Neural progenitor cell (in vitro differentiated cells): Measurements from ENCODE around the gene S100A5. TPM values are rescaled to one million over a fixed set of nuclear protein-coding genes. Genes with fewer than 3 reads are reported as not detected.

Source experiments
- DNase-seq: peaks from one replicate; pipeline ENCODE4 v3.0.0-alpha.2; 2016; ENCODE audit warnings: low spot score
- H2AFZ ChIP-seq: fragments of 200-600 bp; sonication (generic); replicated peaks from 2 replicates; pipeline ENCODE4 v1.6.1; 2016; ENCODE audit warnings: antibody characterized with exemption
- H3F3A ChIP-seq: fragments of 200-600 bp; sonication (generic); 2 replicates; pipeline ENCODE4 v1.6.1; 2016; ENCODE audit warnings: antibody characterized with exemption, low read depth
- H3K27ac ChIP-seq: fragments of 200-600 bp; sonication (generic); 2 replicates; pipeline ENCODE4 v1.5.1; 2016; ENCODE audit warnings: mild to moderate bottlenecking
- H3K27me3 ChIP-seq: fragments of 200-600 bp; sonication (generic); 2 replicates; pipeline ENCODE4 v1.6.1; 2016; ENCODE audit warnings: mild to moderate bottlenecking, moderate library complexity
- H3K36me3 ChIP-seq: fragments of 200-600 bp; sonication (generic); 2 replicates; pipeline ENCODE4 v1.5.1; 2016
- H3K4me1 ChIP-seq: fragments of 200-600 bp; sonication (generic); 2 replicates; pipeline ENCODE4 v1.6.1; 2016; ENCODE audit warnings: mixed run types
- H3K4me2 ChIP-seq: fragments of 200-600 bp; sonication (generic); 2 replicates; pipeline ENCODE4 v1.6.1; 2016
- H3K4me3 ChIP-seq: fragments of 200-600 bp; sonication (generic); 2 replicates; pipeline ENCODE4 v1.5.1; 2016
- H3K79me2 ChIP-seq: fragments of 200-600 bp; sonication (generic); 2 replicates; pipeline ENCODE4 v1.6.1; 2016; ENCODE audit warnings: low read depth
- H3K9ac ChIP-seq: fragments of 200-600 bp; sonication (generic); 2 replicates; pipeline ENCODE4 v1.6.1; 2016
- H3K9me3 ChIP-seq: fragments of 200-600 bp; sonication (generic); 2 replicates; pipeline ENCODE4 v1.5.1; 2016; ENCODE audit warnings: low read depth
- H4K20me1 ChIP-seq: fragments of 200-600 bp; sonication (generic); 2 replicates; pipeline ENCODE4 v1.6.1; 2016; ENCODE audit warnings: low read depth
- H3K27ac Mint-ChIP-seq: 3 replicates; pipeline ENCODE4 v1.8.0; 2021; ENCODE audit warnings: mixed read lengths
- H3K27me3 Mint-ChIP-seq: 2 replicates; pipeline ENCODE4 v1.8.0; 2022; ENCODE audit warnings: low read depth, mild to moderate bottlenecking, inconsistent platforms, moderate library complexity, mixed read lengths; ENCODE audit not compliant: insufficient read depth
- H3K36me3 Mint-ChIP-seq: 3 replicates; pipeline ENCODE4 v1.8.0; 2021; ENCODE audit warnings: mixed read lengths
- H3K4me1 Mint-ChIP-seq: 3 replicates; pipeline ENCODE4 v1.8.0; 2021; ENCODE audit warnings: mixed read lengths
- H3K4me3 Mint-ChIP-seq: 3 replicates; pipeline ENCODE4 v1.8.0; 2021; ENCODE audit warnings: mild to moderate bottlenecking, moderate library complexity, mixed read lengths
- H3K9me3 Mint-ChIP-seq: 3 replicates; pipeline ENCODE4 v1.8.0; 2020; ENCODE audit warnings: mixed read lengths
- EZH2 ChIP-seq: fragments of 200-600 bp; sonication (generic); IDR thresholded peaks from 2 replicates; pipeline ENCODE4 v1.6.1; 2017; ENCODE audit warnings: antibody characterized with exemption, mild to moderate bottlenecking, moderate library complexity
- EZH2phosphoT487 ChIP-seq: fragments of 200-600 bp; sonication (generic); IDR thresholded peaks from 2 replicates; pipeline ENCODE4 v1.6.1; 2017; ENCODE audit warnings: antibody characterized with exemption
- total RNA-seq: library from RNA; depleted of rRNA; stranded (reverse); fragments of >200 nt; gene quantifications from 2 replicates; pipeline ENCODE4 v1.2.3, GENCODE V29; 2015; ENCODE audit warnings: low replicate concordance
- TF ChIP-seq, protein P1 (sequence below): fragments of 200-600 bp; sonication (generic); IDR thresholded peaks from 2 replicates; pipeline ENCODE4 v1.5.1; 2017; ENCODE audit warnings: antibody characterized with exemption, mild to moderate bottlenecking

The S100A5 gene
- total RNA-seq, 1 donor from 2014 or later, result not detected

DNA sequence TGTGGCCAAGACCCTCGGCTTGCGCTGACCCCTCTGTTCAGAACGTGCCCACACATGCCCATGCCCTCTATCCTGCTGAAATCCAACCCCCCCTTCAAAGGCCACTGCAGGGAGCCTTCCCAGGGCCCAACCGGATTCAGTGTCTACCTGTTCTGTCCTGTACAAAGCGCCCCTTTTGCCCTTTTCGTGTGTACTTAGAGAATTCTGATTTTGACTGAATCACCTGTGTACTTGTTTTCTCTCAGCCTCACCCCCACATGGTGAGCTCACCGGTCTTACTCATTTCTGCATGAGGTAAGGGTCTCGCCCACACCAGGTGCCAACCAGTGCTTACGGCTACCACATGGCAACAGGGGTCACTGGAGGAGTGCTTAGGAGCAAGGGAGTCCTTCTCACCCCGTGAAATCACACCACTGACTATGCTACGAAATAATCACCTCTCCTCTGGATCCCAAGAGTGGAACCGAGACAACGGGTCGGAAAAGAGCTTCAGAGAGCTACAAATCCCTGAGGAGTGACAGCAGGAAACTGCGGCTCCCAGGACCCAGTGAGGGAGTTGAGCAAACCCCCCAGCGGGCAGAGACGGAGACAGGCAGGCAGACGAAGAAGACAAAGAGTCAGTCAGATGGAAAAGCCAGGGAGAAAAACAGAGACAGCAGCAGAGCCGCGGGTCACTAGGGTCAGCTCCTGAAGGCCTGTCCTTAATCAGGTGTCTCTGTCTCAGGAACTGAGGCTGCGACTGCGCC lies 27.1 kb upstream of the S100A5 start:
- Histone ChIP-seq H3K27me3 (no peaks in the 10 kb centered on the region), H3K79me2 (no peaks in the 10 kb centered on the region), H4K20me1 (no peaks in the 10 kb centered on the region), H2AFZ (peak overlapping the region; percentile 35), H3K4me2 (peak overlapping the region; percentile 21), H3K4me3 (no peak overlapping the region), H3K9me3 (no peaks in the 10 kb centered on the region), H3K9ac (no peak overlapping the region), H3K27ac (no peak overlapping the region), H3F3A (no peaks in the 10 kb centered on the region), H3K4me1 (peaks cover 17% of the 10 kb centered on the region), H3K36me3 (no peaks in the 10 kb centered on the region)
- peaks cover 46% of the 10 kb centered on the region for H3K4me1 Mint-ChIP-seq
- peak overlapping the region; percentile 64 for H3K27ac Mint-ChIP-seq
- H3K4me3 Mint-ChIP-seq, result peak overlapping the region; percentile 57
- no peaks in the 10 kb centered on the region for H3K9me3 Mint-ChIP-seq
- H3K36me3 Mint-ChIP-seq, result no peaks in the 10 kb centered on the region
- peak; percentile 39 for DNase-seq
- no peak for TF ChIP-seq EZH2
- no peak for TF ChIP-seq EZH2phosphoT487
- TF ChIP-seq, protein P1, sequence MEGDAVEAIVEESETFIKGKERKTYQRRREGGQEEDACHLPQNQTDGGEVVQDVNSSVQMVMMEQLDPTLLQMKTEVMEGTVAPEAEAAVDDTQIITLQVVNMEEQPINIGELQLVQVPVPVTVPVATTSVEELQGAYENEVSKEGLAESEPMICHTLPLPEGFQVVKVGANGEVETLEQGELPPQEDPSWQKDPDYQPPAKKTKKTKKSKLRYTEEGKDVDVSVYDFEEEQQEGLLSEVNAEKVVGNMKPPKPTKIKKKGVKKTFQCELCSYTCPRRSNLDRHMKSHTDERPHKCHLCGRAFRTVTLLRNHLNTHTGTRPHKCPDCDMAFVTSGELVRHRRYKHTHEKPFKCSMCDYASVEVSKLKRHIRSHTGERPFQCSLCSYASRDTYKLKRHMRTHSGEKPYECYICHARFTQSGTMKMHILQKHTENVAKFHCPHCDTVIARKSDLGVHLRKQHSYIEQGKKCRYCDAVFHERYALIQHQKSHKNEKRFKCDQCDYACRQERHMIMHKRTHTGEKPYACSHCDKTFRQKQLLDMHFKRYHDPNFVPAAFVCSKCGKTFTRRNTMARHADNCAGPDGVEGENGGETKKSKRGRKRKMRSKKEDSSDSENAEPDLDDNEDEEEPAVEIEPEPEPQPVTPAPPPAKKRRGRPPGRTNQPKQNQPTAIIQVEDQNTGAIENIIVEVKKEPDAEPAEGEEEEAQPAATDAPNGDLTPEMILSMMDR, result no peak
- H3K27me3 Mint-ChIP-seq, result peaks cover 20% of the 10 kb centered on the region

DNA sequence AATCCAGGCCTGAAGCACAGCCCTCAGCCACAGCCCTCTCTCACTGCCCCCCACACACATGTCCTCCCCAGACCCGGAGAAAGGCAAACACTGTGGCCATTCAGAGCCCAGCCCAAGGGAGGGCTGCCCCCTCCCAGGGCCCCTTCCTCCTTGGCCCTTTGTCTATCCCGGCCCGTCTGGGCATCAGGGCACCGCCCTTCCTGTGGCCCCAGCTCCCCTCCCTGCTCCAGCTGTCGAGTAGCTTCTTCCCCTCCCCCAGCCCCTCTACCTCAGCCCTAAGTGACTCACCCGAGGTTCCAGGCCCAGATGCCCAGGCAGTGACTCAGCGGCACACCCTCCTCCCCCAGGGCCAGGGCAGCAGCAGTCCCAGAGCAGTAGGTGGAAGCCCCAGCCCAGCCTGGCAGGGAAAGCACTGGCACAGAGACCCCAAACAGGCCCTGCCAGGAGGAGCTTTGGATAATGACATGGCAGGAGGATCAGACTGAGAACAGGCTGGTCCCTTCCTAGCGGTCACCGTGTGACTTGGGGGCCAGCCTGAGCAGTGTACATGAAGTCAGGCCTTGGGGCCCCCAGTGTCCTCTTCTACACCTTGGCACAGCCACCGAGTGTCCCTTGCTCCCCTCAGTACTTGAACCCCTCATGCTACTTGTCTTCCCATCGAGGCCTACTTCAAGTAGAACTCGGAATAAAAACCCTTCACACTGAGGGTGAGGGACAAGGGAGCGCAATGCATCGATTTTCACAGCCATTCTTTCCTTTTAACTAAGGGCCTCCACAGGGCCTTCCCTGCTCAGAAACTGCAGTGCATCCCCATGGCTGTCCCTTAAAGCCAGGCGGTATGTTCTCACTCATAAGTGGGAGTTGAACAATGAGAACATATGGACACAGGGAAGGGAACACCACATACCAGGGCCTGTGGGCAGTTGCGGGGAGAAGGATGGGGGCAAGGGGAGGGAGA lies 26.0 kb upstream of the S100A5 start:
- H3F3A ChIP-seq, result no peaks in the 10 kb centered on the region
- no peaks in the 10 kb centered on the region for H3K27me3 ChIP-seq
- H3K4me3 ChIP-seq, result no peak overlapping the region
- DNase-seq, result peak; percentile 56
- peak overlapping the region; percentile 52 for H3K4me3 Mint-ChIP-seq
- no peak overlapping the region for H3K9ac ChIP-seq
- peak overlapping the region; percentile 23 for H2AFZ ChIP-seq
- no peaks in the 10 kb centered on the region for H3K79me2 ChIP-seq
- no peaks in the 10 kb centered on the region for H4K20me1 ChIP-seq
- no peaks in the 10 kb centered on the region for H3K36me3 Mint-ChIP-seq
- H3K9me3 Mint-ChIP-seq, result no peaks in the 10 kb centered on the region
- H3K27ac Mint-ChIP-seq, result peak overlapping the region; percentile 97
- no peaks in the 10 kb centered on the region for H3K9me3 ChIP-seq
- H3K4me2 ChIP-seq, result no peak overlapping the region
- peaks cover 20% of the 10 kb centered on the region for H3K27me3 Mint-ChIP-seq
- H3K4me1 ChIP-seq, result peaks cover 17% of the 10 kb centered on the region
- H3K27ac ChIP-seq, result no peak overlapping the region
- no peaks in the 10 kb centered on the region for H3K36me3 ChIP-seq
- TF ChIP-seq EZH2 (no peak), EZH2phosphoT487 (no peak)
- TF ChIP-seq, protein P1, result no peak
- H3K4me1 Mint-ChIP-seq, result peaks cover 43% of the 10 kb centered on the region

DNA sequence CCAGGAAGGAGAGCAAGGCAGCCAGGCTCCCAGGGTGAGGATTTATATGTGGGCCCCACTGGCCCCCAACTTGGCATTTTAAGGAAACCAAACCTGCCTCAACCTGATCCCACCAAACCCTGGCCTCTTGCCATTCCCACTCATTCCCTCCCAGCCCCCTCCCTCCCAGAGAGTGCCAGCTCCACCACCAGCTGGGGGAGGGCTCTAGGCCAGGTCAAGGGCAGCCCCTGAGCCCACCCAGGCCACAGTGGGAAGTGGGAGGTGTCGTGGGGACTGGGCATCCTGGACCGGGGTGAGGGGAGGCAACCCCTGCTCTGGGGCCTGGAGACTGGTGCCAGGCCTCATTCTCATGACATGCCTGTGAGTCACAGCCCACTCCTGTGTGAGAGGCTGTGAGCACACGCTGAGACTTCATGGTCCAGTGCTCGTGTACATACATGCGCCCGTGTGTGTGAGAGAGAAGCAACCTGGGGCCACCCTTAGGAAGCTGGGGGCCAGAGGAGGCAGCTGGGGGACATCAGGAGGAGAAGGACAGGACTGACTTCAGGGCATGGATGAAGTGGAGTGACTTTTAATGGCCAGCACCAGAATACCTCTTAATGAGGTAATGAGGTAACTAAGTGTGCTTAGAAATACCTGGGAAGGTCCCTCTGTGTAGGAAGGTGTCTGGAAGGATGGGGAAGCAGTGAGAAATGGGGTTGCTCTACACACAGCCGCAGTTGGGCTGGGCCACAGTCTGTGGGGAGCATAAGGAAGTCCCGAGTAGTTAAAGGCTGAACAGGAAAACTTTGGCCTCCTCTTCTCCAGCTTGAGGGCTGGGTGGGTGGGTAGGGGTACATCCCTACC lies 25.0 kb upstream of the S100A5 start, which contains the start of gene S100A2:
Gene S100A2 (minus strand): TSS at position 316 of the 846 bp plus-strand sequence. CDS start 1,967 bp downstream, outside the sequence.
- TF ChIP-seq EZH2, result no peak
- TF ChIP-seq EZH2phosphoT487, result no peak
- TF ChIP-seq, protein P1, result no peak
- H3K9ac ChIP-seq, result no peak within 1 kb of the TSS
- no peaks in the 10 kb centered on the region for H3K9me3 ChIP-seq

More for the DNA sequence above, 25.0 kb upstream of the S100A5 start, which contains the start of gene S100A2:
- Mint-ChIP-seq H3K4me1 (peaks cover 40% of the 10 kb centered on the region), H3K27me3 (peaks cover 17% of the 10 kb centered on the region), H3K36me3 (no peaks in the 10 kb centered on the region), H3K4me3 (peak within 1 kb of the TSS; percentile 52), H3K9me3 (no peaks in the 10 kb centered on the region), H3K27ac (peak within 1 kb of the TSS; percentile 97)
- H3K4me1 ChIP-seq, result peaks cover 17% of the 10 kb centered on the region
- H3K4me3 ChIP-seq, result no peak within 1 kb of the TSS
- H4K20me1 ChIP-seq, result no peaks in the 10 kb centered on the region
- no peaks in the 10 kb centered on the region for H3F3A ChIP-seq
- H3K27me3 ChIP-seq, result no peaks in the 10 kb centered on the region
- H3K79me2 ChIP-seq, result no peaks in the 10 kb centered on the region
- H2AFZ ChIP-seq, result peak within 1 kb of the TSS; percentile 23
- no peak for DNase-seq
- no peak within 1 kb of the TSS for H3K4me2 ChIP-seq
- H3K36me3 ChIP-seq, result no peaks in the 10 kb centered on the region
- no peak within 1 kb of the TSS for H3K27ac ChIP-seq
